Hematopoietic multipotent progenitor cell treated with erythropoietin and hydrocortisone succinate and interleukin-3 and kit ligand, for 15 days (in vitro differentiated cells): ENCODE data around the gene PRAMEF1.
"Not testable (repeated sequence)": the region's sequence is repeated elsewhere in the genome, so short reads cannot be mapped to it uniquely, and the experiment has no call there.

Experiments used
- DNase-seq: peaks from one replicate; pipeline ENCODE4 v3.0.0-alpha.2; 2015; ENCODE audit warnings: low spot score

The PRAMEF1 gene

GRCh38 chr1:12776801-12777557 is 14.2 kb upstream of the PRAMEF1 start:
- no peak for DNase-seq

DNA sequence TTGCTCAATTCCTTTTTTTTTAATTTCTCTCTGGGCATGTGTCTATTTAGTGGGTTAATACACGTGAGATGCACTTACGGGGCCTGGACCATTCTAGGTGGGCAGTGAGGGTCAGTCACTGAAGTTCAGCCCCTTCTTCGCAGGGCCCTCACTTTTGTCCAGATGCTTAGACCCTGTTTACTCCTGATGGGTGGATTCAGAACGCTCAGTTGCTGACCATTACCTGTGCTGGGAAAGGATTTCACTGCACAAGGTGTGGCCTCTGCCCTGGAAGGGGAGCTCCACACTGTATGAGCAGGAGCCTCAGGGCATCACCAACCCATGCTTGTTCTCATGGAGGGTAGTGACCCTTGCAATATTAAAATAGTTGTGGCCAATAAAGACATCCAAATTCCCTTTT is 13.1 kb upstream of the PRAMEF1 start:
- no peak for DNase-seq

- DNase-seq, result no peak
Measured at GRCh38 chr1:12778907-12779306, 12.3 kb upstream of the PRAMEF1 start.

DNA sequence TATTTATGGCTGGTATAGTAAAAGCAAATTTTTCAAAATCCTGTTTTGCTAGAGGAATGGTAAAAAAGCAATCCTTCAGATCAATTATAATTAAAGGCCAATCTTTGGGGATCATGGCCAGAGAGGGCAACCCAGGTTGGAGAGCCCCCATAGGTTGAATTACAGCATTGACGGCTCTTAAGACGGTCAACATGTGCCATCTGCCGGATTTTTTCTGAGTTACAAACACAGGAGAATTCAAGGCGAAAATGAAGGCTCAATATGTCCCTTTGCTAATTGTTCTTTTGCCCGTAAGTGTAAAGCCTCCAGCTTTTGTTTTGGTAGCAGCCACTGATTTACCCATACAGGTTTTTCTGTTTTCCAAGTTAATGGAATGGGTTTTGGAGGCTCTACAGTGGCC is 9.7 kb upstream of the PRAMEF1 start:
- DNase-seq, result not testable (repeated sequence)

GRCh38 chr1:12783783-12784182 is 7.4 kb upstream of the PRAMEF1 start:
- DNase-seq, result not testable (repeated sequence)

- DNase-seq, result not testable (repeated sequence)
Measured at GRCh38 chr1:12784729-12785128, 6.5 kb upstream of the PRAMEF1 start.

DNA sequence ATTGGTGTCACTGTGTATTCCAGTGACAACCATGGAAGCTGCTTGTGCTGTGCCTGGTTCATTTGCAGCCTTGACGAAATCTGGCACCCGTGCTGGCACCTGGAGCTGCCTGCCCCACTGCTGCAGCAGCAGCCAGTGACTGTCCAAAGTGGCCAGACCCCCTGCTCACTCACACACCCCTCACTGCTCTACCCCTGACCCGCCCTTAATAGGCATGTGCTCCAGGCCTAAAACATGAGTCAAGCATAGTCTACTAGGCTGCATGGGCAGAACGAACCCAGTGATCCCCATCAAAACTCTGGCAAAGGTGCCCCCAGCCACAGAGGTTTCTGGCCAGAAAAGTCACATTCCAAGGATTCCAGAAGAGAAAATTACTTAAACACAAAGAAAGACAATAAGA is 7.7 kb downstream of the PRAMEF1 start:
- no peak for DNase-seq

- no peak for DNase-seq
Measured at GRCh38 chr1:12799730-12800129, 8.5 kb downstream of the PRAMEF1 start.

DNA sequence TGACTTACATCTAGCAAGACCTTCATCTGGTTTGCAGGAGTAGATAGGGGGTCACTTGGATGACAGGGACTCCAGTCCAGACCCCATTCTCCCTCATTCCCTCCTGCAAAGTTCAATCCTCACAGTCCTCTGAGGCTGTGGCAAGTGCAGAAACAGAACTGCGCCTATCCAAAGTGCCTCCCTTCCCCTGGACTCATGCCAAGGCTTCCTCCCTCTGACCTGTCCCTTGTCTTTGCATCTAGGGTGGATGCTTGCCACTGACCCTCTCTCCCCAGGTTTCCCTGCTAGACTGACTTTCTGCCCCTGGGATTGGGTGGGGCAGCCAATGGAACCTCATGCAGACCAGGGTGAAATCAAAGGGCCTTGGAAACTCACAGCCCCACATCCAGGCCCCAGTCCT is 18.7 kb downstream of the PRAMEF1 start:
- DNase-seq, result no peak

GRCh38 chr1:12810691-12811408 is 19.7 kb downstream of the PRAMEF1 start:
- DNase-seq, result no peak

DNA sequence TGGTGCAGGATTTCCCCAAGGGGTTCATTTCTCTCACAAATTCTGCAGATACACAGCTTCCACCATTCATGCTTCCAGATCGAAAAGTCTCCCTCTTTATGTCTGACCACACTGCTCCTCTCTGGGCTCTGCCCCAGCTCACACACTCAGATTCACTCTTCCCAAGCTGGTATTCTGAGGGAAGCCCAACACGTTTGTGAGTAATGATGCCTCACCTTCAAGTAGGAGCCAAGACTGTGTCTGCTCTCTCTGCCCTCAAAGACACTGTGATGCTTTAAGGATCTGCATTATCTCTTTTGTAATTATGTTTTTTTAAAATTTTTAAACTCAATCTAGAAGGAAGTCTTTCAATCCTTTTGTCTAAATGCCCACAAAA is 20.2 kb downstream of the PRAMEF1 start:
- DNase-seq, result no peak

GRCh38 chr1:12819061-12819460 is 27.9 kb downstream of the PRAMEF1 start:
- DNase-seq, result not testable (repeated sequence)

GRCh38 chr1:12831310-12831709 is 40.1 kb downstream of the PRAMEF1 start, which contains the start of gene PRAMEF11:
Gene PRAMEF11, minus strand, starts transcription at chr1:12831410. Its CDS starts 2,621 bp downstream, at chr1:12828789.
- not testable (repeated sequence) for DNase-seq

- not testable (repeated sequence) for DNase-seq
Measured at GRCh38 chr1:12833251-12833650, 42.1 kb downstream of the PRAMEF1 start.
